Keratinocyte (primary cell): ENCODE data around the gene DDX42. TPM values are rescaled to one million over a fixed set of nuclear protein-coding genes. Genes with fewer than 3 reads are reported as not detected.

Source experiments
- DNase-seq: peaks from one replicate; pipeline ENCODE4 v3.0.0-alpha.2; 2011; ENCODE audit warnings: low read depth, missing footprints, low spot score
- FAIRE-seq: peaks from 2 replicates; lab custom pipeline; 2011; peaks lifted over from hg19 to GRCh38; lab: Jason Lieb, UNC
- H2AFZ ChIP-seq: 2 replicates; pipeline ENCODE4 v1.6.0; 2012; ENCODE audit warnings: low read length, control low read depth, inconsistent platforms; ENCODE audit not compliant: control insufficient read depth
- H3K27ac ChIP-seq: 2 replicates; pipeline ENCODE4 v1.5.1; 2011; ENCODE audit warnings: low read length; ENCODE audit not compliant: control insufficient read depth, insufficient read depth
- H3K27me3 ChIP-seq: 3 replicates; pipeline ENCODE4 v1.6.0; 2011; ENCODE audit warnings: low read length; ENCODE audit not compliant: control insufficient read depth, insufficient read depth; ENCODE audit errors: extremely low read depth
- H3K36me3 ChIP-seq, 2 experiments: 2 replicates in 1 of 2; 3 replicates in 1 of 2; pipeline ENCODE4 v1.5.1; 2011; ENCODE audit warnings: low read length in 2 of 2, mild to moderate bottlenecking in 1 of 2; ENCODE audit not compliant: control insufficient read depth in 2 of 2, insufficient read depth in 2 of 2; ENCODE audit errors: extremely low read depth in 1 of 2
- H3K4me1 ChIP-seq: 3 replicates; pipeline ENCODE4 v1.5.1; 2011; ENCODE audit warnings: low read length; ENCODE audit not compliant: control insufficient read depth, insufficient read depth; ENCODE audit errors: extremely low read depth
- H3K4me2 ChIP-seq: 3 replicates; pipeline ENCODE4 v1.6.0; 2011; ENCODE audit warnings: low read depth, low read length; ENCODE audit not compliant: control insufficient read depth, insufficient read depth; ENCODE audit errors: extremely low read depth
- H3K4me3 ChIP-seq, 3 experiments: fragments of 200-600 bp in 1 of 3; sonication (generic) in 1 of 3; 2 replicates in 2 of 3; 3 replicates in 1 of 3; pipeline ENCODE4 v1.5.1; 2011 to 2016; ENCODE audit warnings: low read length in 3 of 3, mild to moderate bottlenecking in 3 of 3, control low read depth in 2 of 3, inconsistent platforms in 1 of 3, low read depth in 1 of 3, mixed read lengths in 1 of 3, mixed run types in 1 of 3, moderate library complexity in 1 of 3; ENCODE audit not compliant: control insufficient read depth in 2 of 3, insufficient read depth in 2 of 3; ENCODE audit errors: extremely low read depth in 1 of 3
- H3K79me2 ChIP-seq: 2 replicates; pipeline ENCODE4 v1.6.0; 2012; ENCODE audit warnings: low read length; ENCODE audit not compliant: control insufficient read depth, insufficient read depth
- H3K9ac ChIP-seq: 3 replicates; pipeline ENCODE4 v1.6.0; 2011; ENCODE audit warnings: low read length; ENCODE audit not compliant: control insufficient read depth, insufficient read depth; ENCODE audit errors: extremely low read depth
- H3K9me1 ChIP-seq: 3 replicates; pipeline ENCODE4 v1.6.0; 2011; ENCODE audit warnings: low read length; ENCODE audit not compliant: control insufficient read depth, insufficient read depth; ENCODE audit errors: extremely low read depth
- H3K9me3 ChIP-seq: 2 replicates; pipeline ENCODE4 v1.5.1; 2012; ENCODE audit warnings: low read depth, low read length; ENCODE audit not compliant: control insufficient read depth
- H4K20me1 ChIP-seq: 3 replicates; pipeline ENCODE4 v1.6.0; 2011; ENCODE audit warnings: low read length; ENCODE audit not compliant: control insufficient read depth, insufficient read depth; ENCODE audit errors: extremely low read depth
- CTCF ChIP-seq, 3 experiments: IDR thresholded peaks in 1 of 3; conservative IDR thresholded peaks in 1 of 3; optimal IDR thresholded peaks in 1 of 3; 2 replicates in 2 of 3; 3 replicates in 1 of 3; pipeline versions ENCODE3 to v1.5.1; 2011; ENCODE audit warnings: low read length in 3 of 3, mild to moderate bottlenecking in 3 of 3, moderate library complexity in 2 of 3, control low read depth in 1 of 3, inconsistent platforms in 1 of 3; ENCODE audit not compliant: insufficient read depth in 2 of 3; ENCODE audit errors: extremely low read depth in 1 of 3
- EZH2 ChIP-seq: IDR thresholded peaks from one replicate; pipeline ENCODE4 v1.6.1; 2012; ENCODE audit warnings: inconsistent platforms, mild to moderate bottlenecking, low read length, moderate library complexity
- dilution Hi-C: fragments of 300-500 bp; cut with MboI; formaldehyde crosslinking; loops from one replicate; pipeline ENCODE4 v1.7.0; 2020; ENCODE audit warnings: low sequenced_read_pairs; ENCODE audit not compliant: extremely low pct_ligation_motif_present
- polyA plus RNA-seq, 5 experiments: library from polyadenylated mRNA; depleted of rRNA in 3 of 5; stranded (reverse) in 3 of 5; stranded (forward) in 1 of 5; unstranded in 1 of 5; fragments of >200 nt; gene quantifications; 1 replicate in 1 of 5; 2 replicates in 3 of 5; 3 replicates in 1 of 5; pipeline versions ENCODE4 v1.2.1 to v1.2.3, GENCODE V29; 2011 to 2012; ENCODE audit warnings: missing spikeins in 2 of 5, low read depth in 1 of 5, low replicate concordance in 1 of 5

The DDX42 gene
- polyA plus RNA-seq, 1 donor (not counting 4 experiments of a cell fraction or from before 2014, with no cell fraction given), result 116 TPM

- no peak overlapping the region for H3K27ac ChIP-seq
- H3K36me3 ChIP-seq, result peaks cover 40 to 43% of the 10 kb centered on the region in 2 experiments
- H3K79me2 ChIP-seq, result no peaks in the 10 kb centered on the region
- no peaks in the 10 kb centered on the region for H3K9me3 ChIP-seq
- dilution Hi-C loops, result no loop called here
- no peaks in the 10 kb centered on the region for H3K27me3 ChIP-seq
- TF ChIP-seq EZH2 (no peak), CTCF (optimal IDR thresholded peaks at IDR 0.05 in 1 of 3, IDR thresholded peaks at IDR 0.05 in 1 of 3, conservative IDR thresholded peaks at IDR 0.05 in 1 of 3; ENCODE audit: extremely low read depth in 1 of 3, insufficient read depth in 2 of 3, low read length in 3 of 3) (no peak)
- no peak overlapping the region for H3K4me3 ChIP-seq
- H3K4me2 ChIP-seq, result no peak overlapping the region
- FAIRE-seq, result no peak
- H3K9me1 ChIP-seq, result no peaks in the 10 kb centered on the region
- H3K9ac ChIP-seq, result no peak overlapping the region
- H4K20me1 ChIP-seq, result no peaks in the 10 kb centered on the region
- H3K4me1 ChIP-seq, result no peaks in the 10 kb centered on the region
- DNase-seq, result no peak
- no peak overlapping the region for H2AFZ ChIP-seq
Measured at GRCh38 chr17:63809970-63810369, 36.0 kb downstream of the DDX42 start.

- no peaks in the 10 kb centered on the region for H3K9me1 ChIP-seq
- H3K27me3 ChIP-seq, result no peaks in the 10 kb centered on the region
- TF ChIP-seq EZH2 (no peak), CTCF (optimal IDR thresholded peaks at IDR 0.05 in 1 of 3, IDR thresholded peaks at IDR 0.05 in 1 of 3, conservative IDR thresholded peaks at IDR 0.05 in 1 of 3; ENCODE audit: extremely low read depth in 1 of 3, insufficient read depth in 2 of 3, low read length in 3 of 3) (no peak)
- no peak for DNase-seq
- no peak overlapping the region for H3K9ac ChIP-seq
- H4K20me1 ChIP-seq, result peaks cover 4% of the 10 kb centered on the region
- H3K27ac ChIP-seq, result no peak overlapping the region
- H3K79me2 ChIP-seq, result peaks cover 2% of the 10 kb centered on the region
- H3K4me2 ChIP-seq, result no peak overlapping the region
- dilution Hi-C loops, result loop anchor here (5.0 kb wide), 1 partner anchor 34 kb away; no protein-coding TSS in a partner anchor
- no peaks in the 10 kb centered on the region for H3K4me1 ChIP-seq
- no peaks in the 10 kb centered on the region for H3K9me3 ChIP-seq
- peaks cover 60 to 64% of the 10 kb centered on the region in 2 experiments for H3K36me3 ChIP-seq
- no peak overlapping the region for H3K4me3 ChIP-seq
- FAIRE-seq, result no peak
- H2AFZ ChIP-seq, result no peak overlapping the region
Measured at GRCh38 chr17:63816123-63816522, 42.2 kb downstream of the DDX42 start.
